DMS53 (cell line): Measurements from ENCODE around the gene CPT1B.

ENCODE experiments used
- DNase-seq: peaks from one replicate; lab custom pipeline; 2025; lab: John Stamatoyannopoulos, UW

The CPT1B gene

GRCh38 chr22:50569896-50570535, 8.2 kb downstream of the CPT1B start:
- DNase-seq, result no peak

GRCh38 chr22:50569041-50569459, 9.2 kb downstream of the CPT1B start:
- peak; percentile 40 for DNase-seq

- peak; percentile 58 for DNase-seq
These were observed 9.6 kb downstream of the CPT1B start for GRCh38 chr22:50568626-50569025.

- DNase-seq, result no peak
These were observed 10.4 kb downstream of the CPT1B start for GRCh38 chr22:50567721-50568252.

- DNase-seq, result no peak
These were observed 13.9 kb downstream of the CPT1B start for GRCh38 chr22:50564289-50564688.

- no peak for DNase-seq
These were observed 14.6 kb downstream of the CPT1B start for GRCh38 chr22:50563413-50564160.

GRCh38 chr22:50562523-50563412, 15.5 kb downstream of the CPT1B start, which contains the start of gene SYCE3:
SYCE3 (minus strand) TSS chr22:50562919; CDS start chr22:50556405, 6,514 bp downstream.
- peak; percentile 98 for DNase-seq

GRCh38 chr22:50561401-50562358, 16.5 kb downstream of the CPT1B start:
- no peak for DNase-seq

- no peak for DNase-seq
These were observed 18.2 kb downstream of the CPT1B start for GRCh38 chr22:50560034-50560433.

GRCh38 chr22:50556703-50557102, 21.5 kb downstream of the CPT1B start:
- no peak for DNase-seq

GRCh38 chr22:50553310-50553709, 24.9 kb downstream of the CPT1B start:
- DNase-seq, result no peak

- no peak for DNase-seq
These were observed 27.0 kb downstream of the CPT1B start for GRCh38 chr22:50551160-50551752.

- no peak for DNase-seq
These were observed 27.8 kb downstream of the CPT1B start for GRCh38 chr22:50550395-50550794.

GRCh38 chr22:50548921-50549790, 29.1 kb downstream of the CPT1B start:
- no peak for DNase-seq

GRCh38 chr22:50548040-50548920, 29.9 kb downstream of the CPT1B start:
- peak; percentile 44 for DNase-seq

GRCh38 chr22:50547263-50547985, 30.8 kb downstream of the CPT1B start:
- no peak for DNase-seq

- DNase-seq, result no peak
These were observed 31.6 kb downstream of the CPT1B start for GRCh38 chr22:50546326-50547262.
